ENCODE data around the gene ANKRD35. TPM values are rescaled to one million over a fixed set of nuclear protein-coding genes. Genes with fewer than 3 reads are reported as not detected.

Gene ANKRD35
- total RNA-seq, 1 donor from 2014 or later = 0.16 TPM

DNA sequence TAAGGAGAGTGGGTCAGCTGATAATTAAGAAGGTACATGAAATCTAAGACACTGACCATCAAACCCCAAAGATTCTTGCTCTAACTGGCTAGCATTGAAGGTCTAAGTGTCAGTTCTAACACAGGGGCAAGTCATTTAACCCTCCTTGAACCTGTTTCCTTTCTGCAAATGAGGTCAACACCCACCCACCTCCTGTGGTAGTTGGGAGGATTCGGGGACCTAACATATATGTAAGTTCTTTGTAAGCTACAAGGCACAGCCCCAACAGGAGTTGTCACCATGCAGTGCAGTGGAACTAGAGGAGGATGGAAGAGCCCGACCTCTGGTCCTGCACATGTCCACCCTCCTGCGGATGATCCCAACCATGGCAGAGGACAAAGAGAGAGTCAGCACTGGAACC, 37.8 kb downstream of the ANKRD35 start:
- DNase-seq (ENCODE audit: low read depth) = no peak
- FAIRE-seq = no peak
- H3K36me3 Mint-ChIP-seq (ENCODE audit: low read depth, unreplicated experiment) = peaks cover 29% of the 10 kb centered on the region
- H3K27me3 Mint-ChIP-seq (ENCODE audit: low read depth, unreplicated experiment) = no peaks in the 10 kb centered on the region
- H2AFZ ChIP-seq (ENCODE audit: low read depth, low read length) = no peak overlapping the region
- H3K27ac Mint-ChIP-seq (ENCODE audit: unreplicated experiment) = no peak overlapping the region
- H3K27me3 ChIP-seq (ENCODE audit: insufficient read depth, low read length) = no peaks in the 10 kb centered on the region
- no peak overlapping the region for H3K4me3 Mint-ChIP-seq (ENCODE audit: unreplicated experiment)
- TF ChIP-seq EZH2 (IDR thresholded peaks at IDR 0.05; ENCODE audit: insufficient read depth, low read length) = no peak
- TF ChIP-seq, protein P1, sequence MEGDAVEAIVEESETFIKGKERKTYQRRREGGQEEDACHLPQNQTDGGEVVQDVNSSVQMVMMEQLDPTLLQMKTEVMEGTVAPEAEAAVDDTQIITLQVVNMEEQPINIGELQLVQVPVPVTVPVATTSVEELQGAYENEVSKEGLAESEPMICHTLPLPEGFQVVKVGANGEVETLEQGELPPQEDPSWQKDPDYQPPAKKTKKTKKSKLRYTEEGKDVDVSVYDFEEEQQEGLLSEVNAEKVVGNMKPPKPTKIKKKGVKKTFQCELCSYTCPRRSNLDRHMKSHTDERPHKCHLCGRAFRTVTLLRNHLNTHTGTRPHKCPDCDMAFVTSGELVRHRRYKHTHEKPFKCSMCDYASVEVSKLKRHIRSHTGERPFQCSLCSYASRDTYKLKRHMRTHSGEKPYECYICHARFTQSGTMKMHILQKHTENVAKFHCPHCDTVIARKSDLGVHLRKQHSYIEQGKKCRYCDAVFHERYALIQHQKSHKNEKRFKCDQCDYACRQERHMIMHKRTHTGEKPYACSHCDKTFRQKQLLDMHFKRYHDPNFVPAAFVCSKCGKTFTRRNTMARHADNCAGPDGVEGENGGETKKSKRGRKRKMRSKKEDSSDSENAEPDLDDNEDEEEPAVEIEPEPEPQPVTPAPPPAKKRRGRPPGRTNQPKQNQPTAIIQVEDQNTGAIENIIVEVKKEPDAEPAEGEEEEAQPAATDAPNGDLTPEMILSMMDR (IDR thresholded peaks at IDR 0.05; ENCODE audit: insufficient read depth, low read depth, low read length) = no peak
- peaks cover 34% of the 10 kb centered on the region for H3K36me3 ChIP-seq (ENCODE audit: insufficient read depth, low read length)
- no peaks in the 10 kb centered on the region for H3K9me3 ChIP-seq (ENCODE audit: insufficient read depth, low read depth, low read length)
- H3K79me2 ChIP-seq (ENCODE audit: insufficient read depth, low read length) = no peaks in the 10 kb centered on the region
- H3K4me1 Mint-ChIP-seq (ENCODE audit: low read depth, unreplicated experiment) = peaks cover 23% of the 10 kb centered on the region
- no peak overlapping the region for H3K27ac ChIP-seq (ENCODE audit: low read depth, low read length)
- peaks cover 22% of the 10 kb centered on the region for H3K4me1 ChIP-seq (ENCODE audit: insufficient read depth, low read length)
- H3K4me3 ChIP-seq (ENCODE audit: insufficient read depth, low read depth, low read length) = no peak overlapping the region
- H3K9me3 Mint-ChIP-seq (ENCODE audit: unreplicated experiment) = no peaks in the 10 kb centered on the region
- H3K9ac ChIP-seq (ENCODE audit: low read length) = no peak overlapping the region
- H3K4me2 ChIP-seq (ENCODE audit: low read length) = no peak overlapping the region
- H4K20me1 ChIP-seq (ENCODE audit: insufficient read depth, low read length) = no peaks in the 10 kb centered on the region

DNA sequence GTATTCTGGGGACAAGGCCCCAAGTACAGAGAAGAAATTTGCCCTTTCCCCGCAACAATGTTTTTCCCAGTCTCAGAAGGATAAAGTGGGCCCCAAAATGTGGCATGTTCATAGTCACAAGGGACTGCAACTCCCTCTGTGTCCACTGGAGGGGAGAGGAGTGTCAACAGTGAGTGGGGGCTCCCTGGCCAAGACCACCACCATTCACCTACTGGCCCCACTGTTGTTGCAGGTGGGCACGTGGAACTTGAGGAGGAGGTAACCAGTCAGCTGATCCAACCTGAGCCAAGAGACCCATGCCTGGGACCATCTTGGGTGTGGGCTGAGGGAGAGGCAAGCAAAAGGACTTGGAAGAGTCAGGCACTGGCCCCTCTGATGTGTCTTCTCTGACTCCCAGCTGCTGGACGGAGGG, 39.5 kb downstream of the ANKRD35 start:
- H3K27ac ChIP-seq (ENCODE audit: low read depth, low read length) = peak overlapping the region; percentile 32
- H3K4me3 ChIP-seq (ENCODE audit: insufficient read depth, low read depth, low read length) = peak overlapping the region; percentile 60
- no peak overlapping the region for H3K4me3 Mint-ChIP-seq (ENCODE audit: unreplicated experiment)
- H3K27me3 ChIP-seq (ENCODE audit: insufficient read depth, low read length) = no peaks in the 10 kb centered on the region
- H3K79me2 ChIP-seq (ENCODE audit: insufficient read depth, low read length) = no peaks in the 10 kb centered on the region
- peaks cover 32% of the 10 kb centered on the region for H3K36me3 Mint-ChIP-seq (ENCODE audit: low read depth, unreplicated experiment)
- H3K4me1 ChIP-seq (ENCODE audit: insufficient read depth, low read length) = peaks cover 22% of the 10 kb centered on the region
- H3K27ac Mint-ChIP-seq (ENCODE audit: unreplicated experiment) = peak overlapping the region; percentile 48
- H3K4me1 Mint-ChIP-seq (ENCODE audit: low read depth, unreplicated experiment) = peaks cover 23% of the 10 kb centered on the region
- H3K9me3 Mint-ChIP-seq (ENCODE audit: unreplicated experiment) = no peaks in the 10 kb centered on the region
- no peak for FAIRE-seq
- TF ChIP-seq, protein P1 (IDR thresholded peaks at IDR 0.05; ENCODE audit: insufficient read depth, low read depth, low read length) = peak; percentile 54
- no peak for TF ChIP-seq EZH2 (IDR thresholded peaks at IDR 0.05; ENCODE audit: insufficient read depth, low read length)
- peak overlapping the region; percentile 93 for H3K4me2 ChIP-seq (ENCODE audit: low read length)
- DNase-seq (ENCODE audit: low read depth) = no peak
- peak overlapping the region; percentile 78 for H3K9ac ChIP-seq (ENCODE audit: low read length)
- peak overlapping the region; percentile 71 for H2AFZ ChIP-seq (ENCODE audit: low read depth, low read length)
- no peaks in the 10 kb centered on the region for H3K9me3 ChIP-seq (ENCODE audit: insufficient read depth, low read depth, low read length)
- H3K27me3 Mint-ChIP-seq (ENCODE audit: low read depth, unreplicated experiment) = no peaks in the 10 kb centered on the region
- H3K36me3 ChIP-seq (ENCODE audit: insufficient read depth, low read length) = peaks cover 37% of the 10 kb centered on the region
- no peaks in the 10 kb centered on the region for H4K20me1 ChIP-seq (ENCODE audit: insufficient read depth, low read length)

DNA sequence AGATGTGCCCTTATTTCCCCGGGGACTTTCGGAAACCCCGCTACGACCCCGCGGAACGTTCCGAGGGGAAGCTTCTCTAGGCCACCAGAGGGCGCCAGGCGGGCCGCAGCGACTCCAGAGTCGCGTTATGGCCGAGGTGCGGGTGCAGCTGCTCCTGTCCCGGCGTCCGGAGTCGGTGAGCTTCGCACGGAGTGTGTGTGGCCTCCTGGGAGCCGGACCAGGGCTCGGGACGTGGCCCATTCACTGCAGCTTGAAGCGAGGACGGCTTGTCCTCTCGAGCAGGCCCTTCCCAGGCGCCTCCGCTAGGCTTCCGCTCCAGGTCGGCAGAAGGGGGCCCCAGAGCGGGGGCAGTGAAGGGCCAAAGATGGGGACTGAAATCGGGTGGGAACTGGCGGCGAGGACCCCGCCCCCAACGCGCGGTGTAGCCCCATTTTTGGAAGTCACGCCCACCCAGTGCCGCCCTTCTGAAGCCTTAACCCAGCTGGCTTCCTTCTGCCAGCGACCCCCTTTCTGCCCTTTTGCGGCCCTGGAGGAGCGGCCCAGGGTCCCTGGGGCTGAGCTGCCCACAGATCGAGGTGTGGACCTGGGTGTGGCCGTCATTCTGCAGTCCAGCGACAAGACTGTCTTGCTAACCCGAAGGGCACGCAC, 40.0 kb downstream of the ANKRD35 start, which contains the start of gene NUDT17:
TSS of gene NUDT17 (plus strand) at position 117 of the 648 bp plus-strand sequence. CDS start at position 128, 11 bp downstream.
- FAIRE-seq = no peak

More for the DNA sequence above, 40.0 kb downstream of the ANKRD35 start, which contains the start of gene NUDT17:
- H3K4me3 Mint-ChIP-seq (ENCODE audit: unreplicated experiment) = no peak within 1 kb of the TSS
- H3K4me3 ChIP-seq (ENCODE audit: insufficient read depth, low read depth, low read length) = peak within 1 kb of the TSS; percentile 60
- peak within 1 kb of the TSS; percentile 78 for H3K9ac ChIP-seq (ENCODE audit: low read length)
- no peaks in the 10 kb centered on the region for H3K9me3 ChIP-seq (ENCODE audit: insufficient read depth, low read depth, low read length)
- H3K36me3 Mint-ChIP-seq (ENCODE audit: low read depth, unreplicated experiment) = peaks cover 29% of the 10 kb centered on the region
- H3K27me3 Mint-ChIP-seq (ENCODE audit: low read depth, unreplicated experiment) = no peaks in the 10 kb centered on the region
- peak; percentile 48 for DNase-seq (ENCODE audit: low read depth)
- H3K79me2 ChIP-seq (ENCODE audit: insufficient read depth, low read length) = no peaks in the 10 kb centered on the region
- H2AFZ ChIP-seq (ENCODE audit: low read depth, low read length) = peak within 1 kb of the TSS; percentile 71
- H3K4me1 Mint-ChIP-seq (ENCODE audit: low read depth, unreplicated experiment) = peaks cover 20% of the 10 kb centered on the region
- peak within 1 kb of the TSS; percentile 48 for H3K27ac Mint-ChIP-seq (ENCODE audit: unreplicated experiment)
- peaks cover 21% of the 10 kb centered on the region for H3K4me1 ChIP-seq (ENCODE audit: insufficient read depth, low read length)
- TF ChIP-seq, protein P1 (IDR thresholded peaks at IDR 0.05; ENCODE audit: insufficient read depth, low read depth, low read length) = peak; percentile 80
- no peak for TF ChIP-seq EZH2 (IDR thresholded peaks at IDR 0.05; ENCODE audit: insufficient read depth, low read length)
- no peaks in the 10 kb centered on the region for H4K20me1 ChIP-seq (ENCODE audit: insufficient read depth, low read length)
- peak within 1 kb of the TSS; percentile 32 for H3K27ac ChIP-seq (ENCODE audit: low read depth, low read length)
- H3K9me3 Mint-ChIP-seq (ENCODE audit: unreplicated experiment) = no peaks in the 10 kb centered on the region
- H3K27me3 ChIP-seq (ENCODE audit: insufficient read depth, low read length) = no peaks in the 10 kb centered on the region
- H3K36me3 ChIP-seq (ENCODE audit: insufficient read depth, low read length) = peaks cover 37% of the 10 kb centered on the region
- H3K4me2 ChIP-seq (ENCODE audit: low read length) = peak within 1 kb of the TSS; percentile 93
